GM12878 (cell line): Measurements from ENCODE around the gene SHROOM4. TPM values are rescaled to one million over a fixed set of nuclear protein-coding genes. Genes with fewer than 3 reads are reported as not detected.

Source experiments
- ATAC-seq: fragments of 200-7000 bp; cut with Tn5 transposase; 3 replicates; pipeline ENCODE4 v1.9.1; 2020; ENCODE audit warnings: mild to moderate bottlenecking, moderate library complexity
- BruUV-seq: library from RNA; stranded (reverse); fragments of 400-500 nt; replicated peaks from 2 replicates; lab custom pipeline; 2021; lab: Mats Ljungman, UMichigan
- CTCF ChIA-PET: fragments of 300-600 bp; sonication (Branson Sonifier 250); formaldehyde crosslinking; extraction: SDS; loops from one replicate; lab custom pipeline; 2021; ENCODE audit warnings: inconsistent platforms; lab: Yijun Ruan, JAX
- POLR2A ChIA-PET: fragments of 350-600 bp; formaldehyde crosslinking; extraction: SDS; loops from one replicate; lab custom pipeline; 2021; ENCODE audit warnings: inconsistent platforms; lab: Charles Lee
- RAD21 ChIA-PET: fragments of 300-600 bp; sonication (Branson Sonifier 250); formaldehyde crosslinking; loops from one replicate; lab custom pipeline; 2023; ENCODE audit warnings: antibody characterized with exemption; ENCODE audit not compliant: unreplicated experiment; lab: Charles Lee
- SMC1A ChIA-PET: fragments of 300-600 bp; sonication (Branson Sonifier 250); formaldehyde crosslinking; loops from one replicate; lab custom pipeline; 2023; ENCODE audit not compliant: unreplicated experiment, uncharacterized antibody; lab: Charles Lee
- DNase-seq: peaks from one replicate; pipeline ENCODE4 v3.0.0-alpha.2; 2011; ENCODE audit warnings: low read depth, low spot score
- FAIRE-seq: peaks from 3 replicates; lab custom pipeline; 2011; peaks lifted over from hg19 to GRCh38; lab: Jason Lieb, UNC
- H2AFZ ChIP-seq: 2 replicates; pipeline ENCODE4 v1.6.0; 2011; ENCODE audit warnings: low read depth, low read length, control low read depth; ENCODE audit not compliant: control insufficient read depth
- H3K27ac ChIP-seq: 2 replicates; pipeline ENCODE4 v1.5.1; 2011; ENCODE audit warnings: control low read depth; ENCODE audit not compliant: control insufficient read depth, insufficient read depth
- H3K27me3 ChIP-seq, 2 experiments: replicated peaks in 1 of 2; 2 replicates each; pipeline versions ENCODE4 v1.6.0 to v1.6.1; 2011; ENCODE audit warnings: low read length in 1 of 2; ENCODE audit not compliant: control insufficient read depth in 2 of 2, insufficient read depth in 2 of 2
- H3K36me3 ChIP-seq, 2 experiments: 2 replicates each; pipeline ENCODE4 v1.5.1; 2011; ENCODE audit warnings: low read length in 1 of 2; ENCODE audit not compliant: control insufficient read depth in 2 of 2, insufficient read depth in 2 of 2
- H3K4me1 ChIP-seq: 2 replicates; pipeline ENCODE4 v1.6.1; 2011; ENCODE audit warnings: mild to moderate bottlenecking, low read length, moderate library complexity, mixed read lengths; ENCODE audit not compliant: control insufficient read depth, insufficient read depth
- H3K4me2 ChIP-seq: 2 replicates; pipeline ENCODE4 v1.6.0; 2011; ENCODE audit warnings: control low read depth; ENCODE audit not compliant: control insufficient read depth, insufficient read depth
- H3K4me3 ChIP-seq: fragments of 200-600 bp; sonication (generic); 2 replicates; pipeline ENCODE4 v1.5.1; 2016
- H3K79me2 ChIP-seq: 2 replicates; pipeline ENCODE4 v1.6.0; 2011; ENCODE audit warnings: low read length; ENCODE audit not compliant: control insufficient read depth, insufficient read depth
- H3K9ac ChIP-seq: 2 replicates; pipeline ENCODE4 v1.8.0; 2011; ENCODE audit warnings: low read length, control low read depth, mixed read lengths; ENCODE audit not compliant: control insufficient read depth, insufficient read depth
- H3K9me3 ChIP-seq: replicated peaks from 3 replicates; pipeline ENCODE4 v1.5.1; 2011; ENCODE audit warnings: mild to moderate bottlenecking, low read length; ENCODE audit not compliant: control insufficient read depth, insufficient read depth
- H4K20me1 ChIP-seq: 2 replicates; pipeline ENCODE4 v1.6.0; 2011; ENCODE audit not compliant: control insufficient read depth, insufficient read depth
- BACH1 ChIP-seq: fragments of 450-650 bp; IDR thresholded peaks from 2 replicates; pipeline ENCODE4 v1.6.1; 2017; ENCODE audit warnings: mild to moderate bottlenecking, borderline replicate concordance
- BCL11A ChIP-seq: IDR thresholded peaks from 2 replicates; pipeline ENCODE4 v1.6.1; 2011; ENCODE audit warnings: low read depth, low read length
- CHD2 ChIP-seq: IDR thresholded peaks from 2 replicates; pipeline ENCODE4 v1.6.1; 2011; ENCODE audit warnings: low read depth, low read length, improper control_type of control experiment, borderline replicate concordance
- DPF2 ChIP-seq: fragments of 450-650 bp; IDR thresholded peaks from 2 replicates; pipeline ENCODE4 v1.6.1; 2017; ENCODE audit warnings: mild to moderate bottlenecking
- ESRRA ChIP-seq: IDR thresholded peaks from 2 replicates; pipeline ENCODE4 v1.6.1; 2012; ENCODE audit warnings: mild to moderate bottlenecking, low read length, improper control_type of control experiment
- HDAC6 ChIP-seq: fragments of 200-600 bp; sonication (generic); IDR thresholded peaks from one replicate; pipeline ENCODE4 v1.8.0; 2017; ENCODE audit warnings: antibody characterized with exemption; ENCODE audit not compliant: unreplicated experiment
- IKZF2 ChIP-seq, 2 experiments: fragments of 450-650 bp; IDR thresholded peaks; 2 replicates each; pipeline ENCODE4 v1.6.1; 2017; ENCODE audit warnings: mild to moderate bottlenecking in 2 of 2, moderate library complexity in 2 of 2
- JUNB ChIP-seq: IDR thresholded peaks from 2 replicates; pipeline ENCODE4 v1.6.1; 2016; ENCODE audit warnings: antibody characterized with exemption, mild to moderate bottlenecking
- MEF2B ChIP-seq: fragments of 450-650 bp; IDR thresholded peaks from 2 replicates; pipeline ENCODE4 v1.6.1; 2018; ENCODE audit warnings: mild to moderate bottlenecking, moderate library complexity; ENCODE audit not compliant: partially characterized antibody, poor library complexity, severe bottlenecking
- MYB ChIP-seq: fragments of 150-350 bp; IDR thresholded peaks from 2 replicates; pipeline ENCODE4 v1.6.1; 2014; ENCODE audit warnings: mild to moderate bottlenecking, low read depth, low read length, borderline replicate concordance
- PAX5 ChIP-seq: IDR thresholded peaks from 2 replicates; pipeline ENCODE4 v1.6.1; 2011; ENCODE audit warnings: low read depth, low read length, borderline replicate concordance
- POLR2AphosphoS2 ChIP-seq: IDR thresholded peaks from 2 replicates; pipeline ENCODE4 v1.6.1; 2011; ENCODE audit warnings: low read depth, mild to moderate bottlenecking, low read length, improper control_type of control experiment, moderate library complexity
- POU2F2 ChIP-seq: IDR thresholded peaks from 3 replicates; pipeline ENCODE4 v1.6.1; 2011; ENCODE audit warnings: low read depth, mild to moderate bottlenecking, low read length, borderline replicate concordance
- RAD21 ChIP-seq: IDR thresholded peaks from 2 replicates; pipeline ENCODE4 v1.6.1; 2011; ENCODE audit warnings: mild to moderate bottlenecking, low read depth, low read length, moderate library complexity; ENCODE audit not compliant: insufficient read depth
- RB1 ChIP-seq: fragments of 450-650 bp; formaldehyde crosslinking; IDR thresholded peaks from 2 replicates; pipeline ENCODE4 v1.6.1; 2017; ENCODE audit warnings: mild to moderate bottlenecking, borderline replicate concordance
- RCOR1 ChIP-seq: conservative IDR thresholded peaks from 2 replicates; pipeline ENCODE4 v1.6.1; 2012; ENCODE audit warnings: low read depth, low read length, improper control_type of control experiment
- RFX5 ChIP-seq: IDR thresholded peaks from 2 replicates; pipeline ENCODE4 v1.6.1; 2011; ENCODE audit warnings: low read depth, low read length, improper control_type of control experiment
- STAT3 ChIP-seq: IDR thresholded peaks from 2 replicates; pipeline ENCODE4 v1.6.1; 2011; ENCODE audit warnings: low read depth, low read length, improper control_type of control experiment
- ZSCAN29 ChIP-seq: fragments of 450-650 bp; IDR thresholded peaks from 2 replicates; pipeline ENCODE4 v1.6.1; 2017; ENCODE audit warnings: mild to moderate bottlenecking, moderate library complexity
- WGBS: methylation state at CpG from one replicate; pipeline ENCODE4 v1.1.6; 2016; ENCODE audit warnings: low lambda C conversion rate; ENCODE audit not compliant: insufficient replicate concordance, insufficient coverage; ENCODE audit errors: missing lambda C conversion rate; 5-methylcytosine and 5-hydroxymethylcytosine counted together
- in situ Hi-C: fragments of 300-500 bp; cut with MboI; formaldehyde crosslinking; loops from 9 replicates; pipeline ENCODE4 v1.14.3; 2018; ENCODE audit warnings: mixed read lengths
- intact Hi-C: fragments of 100-400 bp; cut with micrococcal nuclease; formaldehyde crosslinking; loops from one replicate; pipeline ENCODE4 v1.14.2; 2022; ENCODE audit not compliant: unreplicated experiment
- polyA plus RNA-seq, 11 experiments: library from polyadenylated mRNA; depleted of rRNA in 4 of 11; unstranded in 6 of 11; stranded (reverse) in 5 of 11; fragments of >200 nt; fragmentation: Nextera tagmentation in 4 of 11; fragmentation: Illumina TruSeq in 1 of 11; extraction: Ambion mirVana in 4 of 11; extraction: Trizol in 1 of 11; gene quantifications; 1 replicate in 1 of 11; 2 replicates in 10 of 11; pipeline versions ENCODE4 v1.2.1 to v1.2.3, GENCODE V29; 2011 to 2016; ENCODE audit warnings: inconsistent platforms in 2 of 11, missing spikeins in 2 of 11, low read depth in 1 of 11
- total RNA-seq, 4 experiments: library from RNA; depleted of rRNA in 3 of 4; stranded (reverse); fragments of >200 nt in 3 of 4; fragmentation: Illumina TruSeq in 1 of 4; extraction: Trizol in 1 of 4; gene quantifications; 2 replicates each; pipeline versions ENCODE4 v1.2.1 to v1.2.3, GENCODE V29; 2013 to 2021
- TF ChIP-seq, protein P1 (sequence below): fragments of 450-650 bp; formaldehyde crosslinking; IDR thresholded peaks from 2 replicates; pipeline ENCODE4 v1.5.0; 2022; ENCODE audit warnings: mild to moderate bottlenecking, missing genetic modification characterization

SHROOM4 gene
- total and polyA plus RNA-seq, 10 of the 15 experiments (the other 5 are each of a cell fraction or from before 2014, with no cell fraction given): 0.01 to 0.03 TPM; not detected in 8

DNA sequence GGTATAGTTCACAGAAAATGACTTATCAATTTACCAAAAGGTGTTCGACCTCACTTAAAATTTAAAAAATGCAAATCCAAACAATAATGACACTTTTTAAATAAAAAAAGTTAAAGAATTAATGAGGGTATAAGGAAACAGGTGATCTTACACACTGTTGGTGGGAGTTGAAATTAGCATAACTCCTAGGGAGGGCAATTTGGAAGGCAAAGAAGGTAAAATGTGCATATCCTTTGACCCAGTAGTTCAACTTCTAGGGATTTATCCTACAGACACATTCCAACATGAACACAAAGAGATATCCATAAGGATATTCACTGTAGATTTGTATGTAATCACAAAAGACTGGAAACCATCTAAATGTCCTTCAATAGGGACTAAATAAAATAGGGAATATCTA is 199.5 kb downstream of the SHROOM4 start:
- in situ Hi-C loops: no loop called here
- FAIRE-seq: no peak
- no peaks in the 10 kb centered on the region for H3K36me3 ChIP-seq

More for the DNA sequence above, 199.5 kb downstream of the SHROOM4 start:
- Histone ChIP-seq H3K27me3 (no peaks in the 10 kb centered on the region), H3K27ac (no peak overlapping the region), H3K4me1 (no peaks in the 10 kb centered on the region), H3K9me3 (no peaks in the 10 kb centered on the region), H3K4me2 (no peak overlapping the region), H4K20me1 (no peaks in the 10 kb centered on the region), H2AFZ (no peak overlapping the region), H3K79me2 (no peaks in the 10 kb centered on the region), H3K4me3 (no peak overlapping the region), H3K9ac (no peak overlapping the region)
- POLR2A ChIA-PET: no interaction called here
- no TSS peak for BruUV-seq
- 0% methylated on average over 1 of the region's 1 CpG for WGBS
- ATAC-seq (no peak), DNase-seq (no peak)
- TF ChIP-seq MEF2B (no peak), MYB (no peak), RAD21 (no peak), BCL11A (no peak), POU2F2 (no peak), CHD2 (no peak), PAX5 (no peak), JUNB (no peak), RFX5 (no peak), HDAC6 (no peak), ZSCAN29 (no peak), RB1 (no peak), IKZF2 (IDR thresholded peaks at IDR 0.05) (no peak), DPF2 (no peak), RCOR1 (no peak), STAT3 (no peak), BACH1 (no peak), ESRRA (no peak), POLR2AphosphoS2 (no peak)
- TF ChIP-seq, protein P1, sequence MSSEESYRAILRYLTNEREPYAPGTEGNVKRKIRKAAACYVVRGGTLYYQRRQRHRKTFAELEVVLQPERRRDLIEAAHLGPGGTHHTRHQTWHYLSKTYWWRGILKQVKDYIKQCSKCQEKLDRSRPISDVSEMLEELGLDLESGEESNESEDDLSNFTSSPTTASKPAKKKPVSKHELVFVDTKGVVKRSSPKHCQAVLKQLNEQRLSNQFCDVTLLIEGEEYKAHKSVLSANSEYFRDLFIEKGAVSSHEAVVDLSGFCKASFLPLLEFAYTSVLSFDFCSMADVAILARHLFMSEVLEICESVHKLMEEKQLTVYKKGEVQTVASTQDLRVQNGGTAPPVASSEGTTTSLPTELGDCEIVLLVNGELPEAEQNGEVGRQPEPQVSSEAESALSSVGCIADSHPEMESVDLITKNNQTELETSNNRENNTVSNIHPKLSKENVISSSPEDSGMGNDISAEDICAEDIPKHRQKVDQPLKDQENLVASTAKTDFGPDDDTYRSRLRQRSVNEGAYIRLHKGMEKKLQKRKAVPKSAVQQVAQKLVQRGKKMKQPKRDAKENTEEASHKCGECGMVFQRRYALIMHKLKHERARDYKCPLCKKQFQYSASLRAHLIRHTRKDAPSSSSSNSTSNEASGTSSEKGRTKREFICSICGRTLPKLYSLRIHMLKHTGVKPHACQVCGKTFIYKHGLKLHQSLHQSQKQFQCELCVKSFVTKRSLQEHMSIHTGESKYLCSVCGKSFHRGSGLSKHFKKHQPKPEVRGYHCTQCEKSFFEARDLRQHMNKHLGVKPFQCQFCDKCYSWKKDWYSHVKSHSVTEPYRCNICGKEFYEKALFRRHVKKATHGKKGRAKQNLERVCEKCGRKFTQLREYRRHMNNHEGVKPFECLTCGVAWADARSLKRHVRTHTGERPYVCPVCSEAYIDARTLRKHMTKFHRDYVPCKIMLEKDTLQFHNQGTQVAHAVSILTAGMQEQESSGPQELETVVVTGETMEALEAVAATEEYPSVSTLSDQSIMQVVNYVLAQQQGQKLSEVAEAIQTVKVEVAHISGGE (CRISPR knock-in tag): no peak
- intact Hi-C loops: no loop called here
- SMC1A ChIA-PET: no interaction called here
- CTCF ChIA-PET: no interaction called here
- RAD21 ChIA-PET: no interaction called here
